Common myeloid progenitor, CD34-positive (primary cell): Measurements from ENCODE around the gene OR4F15.

ENCODE experiments used
- CTCF ChIA-PET: fragments of 350-600 bp; sonication (Branson Sonifier 250); formaldehyde crosslinking; loops from one replicate; lab custom pipeline; 2021; ENCODE audit warnings: antibody characterized with exemption; lab: Charles Lee
- POLR2A ChIA-PET: fragments of 350-600 bp; sonication (Branson Sonifier 250); formaldehyde crosslinking; loops from one replicate; lab custom pipeline; 2021; ENCODE audit warnings: antibody characterized with exemption; lab: Charles Lee
- DNase-seq, 3 donors: peaks; one replicate each; pipeline versions ENCODE4 v3.0.0 to v3.0.0-alpha.2; 2013
- H3K27ac ChIP-seq, 2 experiments: 1 replicate in 1 of 2; 2 replicates in 1 of 2; pipeline ENCODE4 v1.7.0; 2013; ENCODE audit warnings: inconsistent platforms in 2 of 2, low read length in 2 of 2, mild to moderate bottlenecking in 2 of 2, low read depth in 1 of 2, moderate library complexity in 1 of 2; ENCODE audit not compliant: severe bottlenecking in 2 of 2, insufficient read depth in 1 of 2, poor library complexity in 1 of 2
- H3K27me3 ChIP-seq, 5 experiments: replicated peaks in 2 of 5; 1 replicate in 3 of 5; 2 replicates in 2 of 5; pipeline versions ENCODE4 v1.6.1 to v1.7.0; 2013; ENCODE audit warnings: low read length in 4 of 5, mild to moderate bottlenecking in 2 of 5, moderate library complexity in 2 of 5, inconsistent platforms in 1 of 5; ENCODE audit not compliant: insufficient read depth in 5 of 5, control insufficient read depth in 4 of 5
- H3K36me3 ChIP-seq, 4 experiments: 1 replicate in 2 of 4; 2 replicates in 2 of 4; pipeline versions ENCODE4 v1.6.1 to v1.7.0; 2013; ENCODE audit warnings: low read length in 3 of 4, control low read depth in 1 of 4, mild to moderate bottlenecking in 1 of 4; ENCODE audit not compliant: control insufficient read depth in 4 of 4, insufficient read depth in 4 of 4
- H3K4me1 ChIP-seq, 4 experiments: 1 replicate in 3 of 4; 2 replicates in 1 of 4; pipeline versions ENCODE4 v1.6.1 to v1.7.1; 2013; ENCODE audit warnings: low read length in 3 of 4, mild to moderate bottlenecking in 3 of 4, control low read depth in 1 of 4, inconsistent platforms in 1 of 4, moderate library complexity in 1 of 4; ENCODE audit not compliant: control insufficient read depth in 4 of 4, insufficient read depth in 4 of 4; ENCODE audit errors: control extremely low read depth in 1 of 4
- H3K4me3 ChIP-seq, 7 experiments: 1 replicate in 4 of 7; 2 replicates in 3 of 7; pipeline versions ENCODE4 v1.5.1 to v1.7.0; 2013; ENCODE audit warnings: mild to moderate bottlenecking in 7 of 7, low read length in 6 of 7, moderate library complexity in 6 of 7, inconsistent platforms in 2 of 7, low read depth in 2 of 7, control low read depth in 1 of 7; ENCODE audit not compliant: insufficient read depth in 4 of 7, control insufficient read depth in 1 of 7; ENCODE audit errors: extremely low read depth in 1 of 7
- H3K9me3 ChIP-seq, 5 experiments: 1 replicate in 4 of 5; 2 replicates in 1 of 5; pipeline versions ENCODE4 v1.6.1 to v1.7.1; 2013; ENCODE audit warnings: low read length in 4 of 5, mild to moderate bottlenecking in 2 of 5, inconsistent platforms in 1 of 5, low read depth in 1 of 5, moderate library complexity in 1 of 5; ENCODE audit not compliant: control insufficient read depth in 4 of 5, insufficient read depth in 2 of 5; ENCODE audit errors: control extremely low read depth in 1 of 5
- WGBS: methylation state at CpG from one replicate; pipeline ENCODE4 v1.1.5; 2013; ENCODE audit not compliant: insufficient coverage; 5-methylcytosine and 5-hydroxymethylcytosine counted together

OR4F15 gene

GRCh38 chr15:101803209-101803608 lies 8.8 kb upstream of the OR4F15 start, which contains the start of gene OR4F6:
OR4F6 (plus strand) TSS chr15:101803509; CDS start chr15:101805720, 2,211 bp downstream.
- CTCF ChIA-PET = no interaction called here
- WGBS = 94% methylated on average over 2 of the region's 2 CpGs
- no peaks in the 10 kb centered on the region for H3K36me3 ChIP-seq

DNA sequence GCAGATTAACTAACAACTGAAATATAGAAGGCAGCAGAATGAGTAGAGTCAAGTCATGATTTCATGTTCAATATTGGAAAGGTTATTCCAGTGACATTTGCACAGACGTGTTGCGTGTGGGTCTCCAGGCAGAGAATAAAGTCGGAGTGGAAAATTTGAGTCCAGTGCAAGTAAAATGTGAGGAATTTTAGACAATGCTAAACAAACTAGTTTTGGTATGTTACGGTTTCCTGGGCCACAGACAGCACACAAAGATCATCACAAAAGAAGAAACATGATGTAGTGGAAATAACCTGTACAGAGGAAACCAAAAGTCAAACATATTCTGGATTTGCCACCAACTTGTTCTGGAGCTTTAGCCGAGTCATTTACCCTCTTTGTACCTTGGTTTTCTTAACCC lies 8.3 kb upstream of the OR4F15 start:
- DNase-seq = no peak
- 97% methylated on average over 4 of the region's 5 CpGs for WGBS
- H3K4me3 ChIP-seq = no peak overlapping the region
- H3K9me3 ChIP-seq = peaks cover 0 to 1% (median 0%) of the 10 kb centered on the region in 5 experiments
- H3K36me3 ChIP-seq = no peaks in the 10 kb centered on the region
- H3K27me3 ChIP-seq = peaks cover 0 to 5% (median 2%) of the 10 kb centered on the region in 5 experiments
- no peaks in the 10 kb centered on the region for H3K4me1 ChIP-seq
- CTCF ChIA-PET = interaction anchor here (1.7 kb wide), 1 partner anchor 18 kb away, joined by 3 read pairs; no protein-coding TSS in a partner anchor
- POLR2A ChIA-PET = no interaction called here
- H3K27ac ChIP-seq = no peak overlapping the region

More at GRCh38 chr15:101803209-101803608, 8.8 kb upstream of the OR4F15 start, which contains the start of gene OR4F6:
- POLR2A ChIA-PET = no interaction called here
- Histone ChIP-seq H3K4me3 (no peak within 1 kb of the TSS), H3K4me1 (no peaks in the 10 kb centered on the region), H3K27ac (no peak within 1 kb of the TSS), H3K27me3 (peaks cover 0 to 5% (median 2%) of the 10 kb centered on the region in 5 experiments), H3K9me3 (peaks cover 0 to under 1% (median 0%) of the 10 kb centered on the region in 5 experiments)
- no peak for DNase-seq

DNA sequence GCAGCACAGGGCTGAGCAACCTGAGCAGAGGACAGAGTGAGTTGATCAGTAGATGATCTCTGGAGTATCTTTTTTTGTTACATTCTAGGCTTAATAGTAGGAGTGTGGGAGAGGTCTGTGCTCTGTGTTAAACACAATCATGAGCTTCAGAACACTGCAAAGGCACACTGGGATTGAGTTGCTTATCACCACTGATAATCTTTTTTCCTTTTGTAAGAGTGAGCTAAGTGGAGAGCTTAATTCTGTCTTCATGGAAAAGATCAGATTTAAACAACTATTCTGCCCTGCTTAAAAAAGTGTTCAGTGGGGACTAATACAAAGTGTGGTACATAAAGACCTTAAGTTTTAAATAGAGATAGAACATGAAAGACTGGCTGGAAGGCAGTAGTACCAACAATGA lies 7.6 kb upstream of the OR4F15 start:
- Histone ChIP-seq H3K27me3 (peaks cover 0 to 5% (median 2%) of the 10 kb centered on the region in 5 experiments), H3K4me1 (no peaks in the 10 kb centered on the region), H3K9me3 (peaks cover 0 to 1% (median 0%) of the 10 kb centered on the region in 5 experiments), H3K36me3 (no peaks in the 10 kb centered on the region), H3K4me3 (no peak overlapping the region), H3K27ac (no peak overlapping the region)
- ChIA-PET CTCF (interaction anchor here (1.7 kb wide), 1 partner anchor 18 kb away, joined by 3 read pairs; no protein-coding TSS in a partner anchor), POLR2A (no interaction called here)
- DNase-seq = no peak

DNA sequence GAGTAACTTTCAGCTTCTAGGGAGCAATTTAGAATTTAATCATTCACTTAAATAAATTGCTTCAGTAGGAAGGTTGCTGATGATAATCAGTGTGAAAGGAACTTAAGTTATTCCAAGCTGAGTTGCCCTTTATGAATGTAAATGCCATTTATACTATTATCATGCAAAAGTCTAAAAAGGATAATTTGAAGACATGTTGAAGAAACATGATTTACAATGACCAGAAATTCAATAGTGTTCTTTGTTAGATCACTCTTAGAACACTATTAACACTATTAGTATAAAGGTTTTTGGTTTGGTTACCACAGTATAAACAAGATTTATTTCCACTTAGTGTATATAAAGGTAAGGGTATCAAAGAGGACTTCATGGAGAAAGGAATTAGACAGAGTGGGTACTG lies 7.1 kb upstream of the OR4F15 start:
- Histone ChIP-seq H3K36me3 (no peaks in the 10 kb centered on the region), H3K27me3 (peaks cover 0 to 5% (median 2%) of the 10 kb centered on the region in 5 experiments), H3K9me3 (peaks cover 0 to 1% (median 0%) of the 10 kb centered on the region in 5 experiments), H3K27ac (no peak overlapping the region), H3K4me3 (no peak overlapping the region), H3K4me1 (no peaks in the 10 kb centered on the region)
- ChIA-PET CTCF (interaction anchor here (1.7 kb wide), 1 partner anchor 19 kb away, joined by 3 read pairs; no protein-coding TSS in a partner anchor), POLR2A (no interaction called here)
- no peak for DNase-seq

DNA sequence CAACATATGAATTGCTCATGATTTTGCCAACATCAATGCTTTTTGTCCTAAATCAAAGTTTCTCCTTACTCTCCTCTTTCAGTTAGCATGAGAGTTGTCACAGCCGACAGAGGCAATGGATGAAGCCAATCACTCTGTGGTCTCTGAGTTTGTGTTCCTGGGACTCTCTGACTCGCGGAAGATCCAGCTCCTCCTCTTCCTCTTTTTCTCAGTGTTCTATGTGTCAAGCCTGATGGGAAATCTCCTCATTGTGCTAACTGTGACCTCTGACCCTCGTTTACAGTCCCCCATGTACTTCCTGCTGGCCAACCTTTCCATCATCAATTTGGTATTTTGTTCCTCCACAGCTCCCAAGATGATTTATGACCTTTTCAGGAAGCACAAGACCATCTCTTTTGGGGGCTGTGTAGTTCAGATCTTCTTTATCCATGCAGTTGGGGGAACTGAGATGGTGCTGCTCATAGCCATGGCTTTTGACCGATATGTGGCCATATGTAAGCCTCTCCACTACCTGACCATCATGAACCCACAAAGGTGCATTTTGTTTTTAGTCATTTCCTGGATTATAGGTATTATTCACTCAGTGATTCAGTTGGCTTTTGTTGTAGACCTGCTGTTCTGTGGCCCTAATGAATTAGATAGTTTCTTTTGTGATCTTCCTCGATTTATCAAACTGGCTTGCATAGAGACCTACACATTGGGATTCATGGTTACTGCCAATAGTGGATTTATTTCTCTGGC lies 6.2 kb upstream of the OR4F15 start:
- peaks cover 0 to 5% (median 2%) of the 10 kb centered on the region in 5 experiments for H3K27me3 ChIP-seq
- no peak overlapping the region for H3K27ac ChIP-seq
- no peaks in the 10 kb centered on the region for H3K4me1 ChIP-seq
- no peak for DNase-seq
- WGBS = 85% methylated on average over 5 of the region's 6 CpGs
- ChIA-PET POLR2A (no interaction called here), CTCF (no interaction called here)
- H3K36me3 ChIP-seq = no peaks in the 10 kb centered on the region
- H3K9me3 ChIP-seq = peaks cover 0 to 1% (median 0%) of the 10 kb centered on the region in 5 experiments
- H3K4me3 ChIP-seq = no peak overlapping the region

DNA sequence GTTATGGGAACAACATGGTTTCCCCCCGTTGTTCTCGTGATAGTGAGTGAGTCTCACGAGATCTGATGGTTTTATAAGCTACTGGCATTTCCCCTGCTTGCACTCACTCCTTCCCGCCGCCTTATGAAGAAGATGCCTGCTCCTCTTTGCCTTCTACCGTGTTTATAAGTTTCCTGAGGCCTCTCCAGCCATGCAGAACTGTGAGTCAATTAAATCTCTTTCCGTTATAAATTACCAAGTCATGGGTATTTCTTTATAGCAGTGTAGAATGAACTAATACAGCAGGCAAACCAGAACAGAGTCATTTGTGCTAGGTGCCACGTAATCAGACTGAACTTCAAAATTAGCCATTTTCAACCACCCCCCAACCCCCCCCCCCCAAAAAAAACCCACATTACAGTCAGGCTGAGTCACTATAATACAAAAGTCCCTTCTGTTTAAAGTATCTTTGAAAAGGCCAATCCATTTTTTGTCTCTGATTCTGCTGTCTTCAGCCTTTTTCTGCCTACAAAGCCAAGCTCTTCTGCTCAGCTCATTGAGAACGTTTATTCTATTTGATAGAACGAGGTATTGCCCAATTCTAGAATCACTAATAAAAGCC lies 4.6 kb upstream of the OR4F15 start:
- ChIA-PET CTCF (no interaction called here), POLR2A (no interaction called here)
- DNase-seq = no peak
- Histone ChIP-seq H3K9me3 (peaks cover 0 to 1% (median 0%) of the 10 kb centered on the region in 5 experiments), H3K27me3 (peaks cover 0 to 5% (median 4%) of the 10 kb centered on the region in 5 experiments), H3K4me3 (no peak overlapping the region), H3K27ac (no peak overlapping the region), H3K36me3 (no peaks in the 10 kb centered on the region), H3K4me1 (no peaks in the 10 kb centered on the region)
- WGBS = 86% methylated on average over 6 of the region's 10 CpGs

DNA sequence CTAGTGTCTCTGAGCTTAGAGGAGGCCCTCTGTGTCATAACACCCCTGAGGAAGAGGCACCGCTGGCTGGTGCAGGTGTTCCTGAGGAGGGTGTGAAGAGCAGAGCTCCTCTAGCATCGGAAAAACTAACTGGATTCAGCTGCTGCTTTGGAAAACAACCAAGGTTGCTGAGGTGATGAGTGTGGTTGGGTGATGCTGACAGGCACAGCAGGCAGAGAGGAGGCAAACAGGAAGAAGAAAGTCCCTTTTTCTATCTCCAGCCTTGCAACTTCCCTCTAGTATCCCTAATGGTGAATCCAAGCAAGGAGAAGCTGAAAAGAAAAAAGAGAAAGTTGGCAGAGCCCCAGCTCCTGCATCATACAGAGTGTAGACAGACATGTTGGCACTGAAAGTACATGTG lies 3.8 kb upstream of the OR4F15 start:
- DNase-seq = no peak
- no peak overlapping the region for H3K27ac ChIP-seq
- peaks cover 0 to 5% (median 4%) of the 10 kb centered on the region in 5 experiments for H3K27me3 ChIP-seq
- H3K9me3 ChIP-seq = peaks cover 0 to 1% (median 0%) of the 10 kb centered on the region in 5 experiments
- ChIA-PET POLR2A (no interaction called here), CTCF (no interaction called here)
- no peak overlapping the region for H3K4me3 ChIP-seq
- no peaks in the 10 kb centered on the region for H3K36me3 ChIP-seq
- H3K4me1 ChIP-seq = no peaks in the 10 kb centered on the region
- WGBS = 80% methylated on average over 2 of the region's 2 CpGs
